ENCODE results near the gene TUBA1C.
"Not testable (repeated sequence)": the region's sequence is repeated elsewhere in the genome, so short reads cannot be mapped to it uniquely, and the experiment has no call there.

Gene TUBA1C

GRCh38 chr12:49264873-49265792 lies at the start of gene TUBA1C:
Gene TUBA1C (plus strand): TSS chr12:49265082. CDS start chr12:49265182, 100 bp downstream.
- peak; percentile 96 for DNase-seq (ENCODE audit: low read depth)

GRCh38 chr12:49219417-49220026 lies 45.4 kb upstream of the TUBA1C start:
- no peak for DNase-seq (ENCODE audit: low read depth)

- DNase-seq (ENCODE audit: low read depth) = no peak
Measured at GRCh38 chr12:49220972-49221371, 43.9 kb upstream of the TUBA1C start.

- no peak for DNase-seq (ENCODE audit: low read depth)
Measured at GRCh38 chr12:49223122-49223521, 41.8 kb upstream of the TUBA1C start.

DNA sequence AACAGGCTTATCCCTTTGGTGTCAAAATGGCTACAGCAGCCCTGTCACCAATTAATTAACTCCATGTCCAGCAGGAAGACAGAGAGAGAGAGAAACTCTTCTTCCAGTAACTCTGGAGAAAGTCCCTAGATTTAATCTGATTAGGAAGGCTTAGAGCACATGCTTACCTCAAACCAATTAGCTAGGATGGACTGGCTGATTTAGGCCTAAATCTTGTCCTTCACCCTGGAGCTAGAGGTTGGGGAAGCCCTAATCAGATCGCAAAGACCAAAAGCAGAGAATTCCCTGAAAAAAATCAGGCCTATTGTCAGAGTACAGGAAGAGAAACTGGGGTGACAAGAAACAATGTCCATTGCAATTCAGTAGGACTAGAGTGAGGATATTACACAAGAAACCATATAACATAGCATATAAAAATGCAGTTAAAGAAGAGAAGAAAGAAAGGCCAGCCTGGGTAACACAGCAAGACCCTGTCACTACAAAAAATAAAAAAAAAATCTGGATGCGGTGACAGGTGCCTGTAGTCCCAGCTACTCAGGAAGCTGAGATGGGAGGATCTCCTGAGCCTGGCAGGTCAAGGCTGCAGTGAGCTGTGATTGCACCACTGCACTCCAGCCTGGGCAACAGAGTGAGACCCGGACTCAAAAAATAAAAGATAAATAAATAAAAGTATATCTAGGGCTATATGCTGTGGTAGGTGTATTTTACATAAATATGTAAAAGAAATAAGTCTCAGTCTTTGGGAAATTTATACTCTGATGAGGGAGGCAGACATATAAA lies 41.1 kb upstream of the TUBA1C start:
- DNase-seq (ENCODE audit: low read depth) = no peak

DNA sequence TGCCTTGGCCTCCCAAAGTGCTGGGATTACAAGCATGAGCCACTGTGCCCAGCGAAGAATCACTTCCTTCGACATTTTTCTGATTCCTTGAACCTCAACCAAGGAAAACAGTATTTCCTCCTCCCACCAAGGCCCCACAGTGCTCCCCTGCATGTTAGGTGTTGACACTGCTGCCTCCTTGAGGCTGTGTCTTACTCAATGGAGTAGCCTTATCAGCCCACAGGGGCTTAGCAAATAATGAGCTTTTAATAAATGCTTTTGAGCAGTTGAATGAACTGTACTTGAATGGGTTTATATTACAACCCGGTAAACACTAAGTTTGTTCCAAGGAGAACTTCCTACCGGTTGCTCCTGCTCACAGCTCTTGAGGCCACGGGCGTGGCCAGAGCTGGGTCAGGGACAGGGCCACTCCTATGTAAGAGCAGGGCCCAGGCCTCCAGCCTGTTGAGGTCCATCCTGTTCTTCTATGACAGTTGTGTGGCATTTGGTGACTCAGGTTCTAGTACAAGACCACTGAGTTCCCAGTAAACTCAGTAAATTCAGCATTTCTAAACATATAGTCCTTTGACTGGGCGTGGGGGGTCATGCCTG lies 39.2 kb upstream of the TUBA1C start:
- peak; percentile 83 for DNase-seq (ENCODE audit: low read depth)

DNA sequence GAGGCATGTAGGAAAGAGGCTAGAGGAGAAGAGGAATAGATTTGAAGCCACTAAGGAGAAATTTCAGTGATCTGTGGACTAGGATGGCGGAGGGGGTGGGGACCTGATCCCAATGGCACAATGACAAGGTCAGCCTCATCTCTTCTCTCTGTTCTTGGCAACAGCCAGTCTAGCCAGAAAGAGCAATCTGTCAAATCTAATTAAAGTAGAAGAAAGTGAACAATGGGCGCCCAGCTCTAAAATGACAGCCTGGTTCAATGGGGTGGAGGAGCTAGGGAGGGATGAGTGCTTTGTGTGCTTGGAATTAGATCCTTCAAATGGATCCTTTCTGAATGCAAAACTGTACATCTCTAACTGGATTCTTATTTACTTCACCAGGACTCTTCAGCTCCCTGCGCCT lies 37.2 kb upstream of the TUBA1C start:
- DNase-seq (ENCODE audit: low read depth) = no peak

- DNase-seq (ENCODE audit: low read depth) = no peak
Measured at GRCh38 chr12:49228653-49229052, 36.2 kb upstream of the TUBA1C start.

- no peak for DNase-seq (ENCODE audit: low read depth)
Measured at GRCh38 chr12:49230176-49230804, 34.6 kb upstream of the TUBA1C start.

DNA sequence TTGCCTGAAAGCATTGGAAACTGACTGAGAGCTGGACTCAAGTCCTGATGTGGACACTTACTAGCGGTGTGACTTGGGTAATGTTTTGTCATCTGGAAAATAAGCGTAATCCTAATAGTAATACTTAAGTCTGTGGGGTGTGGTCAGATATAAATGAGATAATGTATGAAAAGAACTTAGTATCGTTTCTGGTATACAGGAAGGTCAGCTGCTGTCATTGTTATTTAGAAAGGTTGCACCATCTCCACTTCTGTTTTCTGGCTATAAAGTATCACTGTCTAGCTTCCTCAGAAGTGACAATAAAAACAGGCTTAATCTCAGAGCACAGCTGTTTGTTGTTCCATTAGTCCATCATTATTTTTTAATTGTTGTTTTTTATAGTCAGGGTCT lies 34.1 kb upstream of the TUBA1C start:
- no peak for DNase-seq (ENCODE audit: low read depth)

- peak; percentile 10 for DNase-seq (ENCODE audit: low read depth)
Measured at GRCh38 chr12:49231878-49232655, 32.8 kb upstream of the TUBA1C start.

- DNase-seq (ENCODE audit: low read depth) = peak; percentile 49
Measured at GRCh38 chr12:49232940-49233841, 31.7 kb upstream of the TUBA1C start.

DNA sequence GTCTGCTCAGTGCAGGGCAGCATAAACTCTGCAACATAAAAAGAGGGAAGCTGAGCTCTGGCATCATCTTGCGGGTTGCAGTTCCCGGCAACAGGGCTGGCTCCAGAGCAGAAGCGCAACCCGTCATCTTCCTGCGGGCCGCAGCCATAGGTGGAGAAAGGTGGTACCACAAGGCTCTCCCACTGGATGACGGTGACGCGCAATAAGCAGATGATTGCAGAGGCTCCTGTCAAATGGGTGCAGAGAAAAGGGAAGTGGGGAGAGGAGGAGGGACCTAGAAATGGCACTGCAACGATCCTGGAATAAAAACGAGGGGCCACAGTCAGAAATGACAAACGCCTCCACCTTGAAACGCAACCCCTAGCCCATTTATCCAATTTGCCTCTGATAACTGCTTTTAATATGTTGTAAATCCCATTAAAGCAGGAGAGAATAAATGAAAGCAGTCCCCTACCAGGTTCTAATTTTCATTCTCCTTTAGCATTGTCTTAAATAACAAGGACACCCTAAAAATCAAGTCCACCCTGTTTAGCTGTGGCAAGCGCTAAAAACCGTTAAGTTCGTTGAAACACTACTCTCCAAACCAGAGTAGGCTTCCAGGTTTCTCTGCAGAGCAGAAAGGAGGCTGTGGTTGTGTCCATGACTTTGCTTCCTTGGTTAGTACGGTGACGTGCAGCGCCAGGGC lies 30.9 kb upstream of the TUBA1C start:
- DNase-seq (ENCODE audit: low read depth) = no peak

DNA sequence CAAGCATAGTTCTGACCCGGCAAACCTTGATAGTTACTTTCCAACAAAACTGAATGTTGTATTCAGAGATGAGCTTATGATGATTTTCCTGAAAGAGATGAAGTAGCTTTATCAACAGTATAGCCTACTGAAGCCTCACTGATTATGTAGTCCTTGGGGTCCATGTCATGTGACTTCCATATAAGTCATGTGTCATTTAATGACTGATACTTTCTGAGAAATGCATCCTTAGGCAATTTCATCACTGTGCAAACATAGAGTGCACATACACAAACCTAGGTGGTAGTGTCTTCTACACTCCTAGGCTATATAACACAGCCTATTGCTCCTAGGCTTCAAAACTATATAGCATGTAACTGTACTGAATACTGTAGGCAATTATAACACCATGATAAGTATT lies 28.5 kb upstream of the TUBA1C start:
- no peak for DNase-seq (ENCODE audit: low read depth)

GRCh38 chr12:49243631-49244030 lies 21.3 kb upstream of the TUBA1C start:
- no peak for DNase-seq (ENCODE audit: low read depth)

DNA sequence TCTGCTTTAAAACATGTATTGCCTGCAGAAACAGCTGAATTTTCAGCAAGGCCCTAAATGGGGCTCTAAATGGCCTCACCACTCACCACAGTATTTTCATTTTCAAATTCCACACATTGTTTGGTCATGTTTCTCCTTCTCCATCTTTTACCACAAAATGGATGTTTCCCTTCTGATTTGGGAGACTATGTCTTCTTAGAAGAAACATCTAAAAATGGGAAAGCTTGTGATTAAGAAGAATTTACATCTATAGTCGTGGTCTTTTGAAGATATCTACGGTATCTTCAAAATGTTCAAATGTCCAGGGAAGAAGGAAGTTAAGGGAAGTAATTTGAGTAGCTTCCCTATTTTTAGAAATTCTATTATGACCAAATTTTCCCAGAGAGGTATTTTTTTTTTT lies 20.7 kb upstream of the TUBA1C start:
- DNase-seq (ENCODE audit: low read depth) = peak; percentile 71

GRCh38 chr12:49251357-49251756 lies 13.5 kb upstream of the TUBA1C start:
- no peak for DNase-seq (ENCODE audit: low read depth)

GRCh38 chr12:49253033-49253623 lies 11.8 kb upstream of the TUBA1C start:
- no peak for DNase-seq (ENCODE audit: low read depth)

DNA sequence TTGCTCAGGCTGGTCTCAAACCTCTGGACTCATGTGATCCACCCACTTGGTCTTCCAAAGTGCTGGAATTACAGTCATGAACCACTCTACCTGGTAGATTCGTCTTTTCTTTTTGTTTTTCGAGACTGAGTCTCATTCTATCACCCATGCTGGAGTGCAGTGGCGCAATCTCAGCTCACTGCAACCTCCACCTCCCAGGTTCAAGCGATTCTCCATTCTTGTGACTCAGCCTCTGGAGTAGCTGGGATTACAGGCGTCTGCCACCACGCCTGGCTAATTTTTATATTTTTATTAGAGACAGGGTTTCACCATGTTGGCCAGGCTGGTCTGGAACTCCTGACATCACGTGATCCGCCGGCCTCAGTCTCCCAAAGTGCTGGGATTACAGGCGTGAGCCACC lies 9.4 kb upstream of the TUBA1C start:
- DNase-seq (ENCODE audit: low read depth) = not testable (repeated sequence)
